BE2C (cell line): ENCODE data around the gene DGAT2.

Experiments used
- DNase-seq: peaks from one replicate; pipeline ENCODE4 v3.0.0-alpha.2; 2020
- H3K27me3 ChIP-seq: fragments of 250-450 bp; sonication (Bioruptor Pico); 2 replicates; pipeline ENCODE4 v1.5.1; 2020; ENCODE audit warnings: mild to moderate bottlenecking
- H3K36me3 ChIP-seq: fragments of 250-450 bp; sonication (Bioruptor Pico); 2 replicates; pipeline ENCODE4 v1.5.1; 2020; ENCODE audit warnings: mild to moderate bottlenecking
- H3K4me1 ChIP-seq: fragments of 250-450 bp; sonication (Bioruptor Pico); 2 replicates; pipeline ENCODE4 v1.5.1; 2020
- H3K4me3 ChIP-seq: 2 replicates; pipeline ENCODE4 v1.5.1; 2011; ENCODE audit warnings: low read depth, low read length
- H3K9me3 ChIP-seq: fragments of 250-450 bp; sonication (Bioruptor Pico); 2 replicates; pipeline ENCODE4 v1.5.1; 2020
- CTCF ChIP-seq: IDR thresholded peaks from 2 replicates; pipeline ENCODE4 v1.5.1; 2012; ENCODE audit warnings: mild to moderate bottlenecking, low read depth, low read length

Gene DGAT2

DNA sequence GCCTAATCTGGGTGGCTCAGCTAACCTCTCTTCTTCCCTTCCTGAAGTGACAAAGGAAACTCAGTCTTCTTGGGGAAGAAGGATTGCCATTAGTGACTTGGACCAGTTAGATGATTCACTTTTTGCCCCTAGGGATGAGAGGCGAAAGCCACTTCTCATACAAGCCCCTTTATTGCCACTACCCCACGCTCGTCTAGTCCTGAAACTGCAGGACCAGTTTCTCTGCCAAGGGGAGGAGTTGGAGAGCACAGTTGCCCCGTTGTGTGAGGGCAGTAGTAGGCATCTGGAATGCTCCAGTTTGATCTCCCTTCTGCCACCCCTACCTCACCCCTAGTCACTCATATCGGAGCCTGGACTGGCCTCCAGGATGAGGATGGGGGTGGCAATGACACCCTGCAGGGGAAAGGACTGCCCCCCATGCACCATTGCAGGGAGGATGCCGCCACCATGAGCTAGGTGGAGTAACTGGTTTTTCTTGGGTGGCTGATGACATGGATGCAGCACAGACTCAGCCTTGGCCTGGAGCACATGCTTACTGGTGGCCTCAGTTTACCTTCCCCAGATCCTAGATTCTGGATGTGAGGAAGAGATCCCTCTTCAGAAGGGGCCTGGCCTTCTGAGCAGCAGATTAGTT is 32.3 kb downstream of the DGAT2 start:
- no peaks in the 10 kb centered on the region for H3K9me3 ChIP-seq
- TF ChIP-seq CTCF = no peak
- no peaks in the 10 kb centered on the region for H3K27me3 ChIP-seq
- no peak overlapping the region for H3K4me3 ChIP-seq
- DNase-seq = no peak
- H3K36me3 ChIP-seq = no peaks in the 10 kb centered on the region
- no peaks in the 10 kb centered on the region for H3K4me1 ChIP-seq

DNA sequence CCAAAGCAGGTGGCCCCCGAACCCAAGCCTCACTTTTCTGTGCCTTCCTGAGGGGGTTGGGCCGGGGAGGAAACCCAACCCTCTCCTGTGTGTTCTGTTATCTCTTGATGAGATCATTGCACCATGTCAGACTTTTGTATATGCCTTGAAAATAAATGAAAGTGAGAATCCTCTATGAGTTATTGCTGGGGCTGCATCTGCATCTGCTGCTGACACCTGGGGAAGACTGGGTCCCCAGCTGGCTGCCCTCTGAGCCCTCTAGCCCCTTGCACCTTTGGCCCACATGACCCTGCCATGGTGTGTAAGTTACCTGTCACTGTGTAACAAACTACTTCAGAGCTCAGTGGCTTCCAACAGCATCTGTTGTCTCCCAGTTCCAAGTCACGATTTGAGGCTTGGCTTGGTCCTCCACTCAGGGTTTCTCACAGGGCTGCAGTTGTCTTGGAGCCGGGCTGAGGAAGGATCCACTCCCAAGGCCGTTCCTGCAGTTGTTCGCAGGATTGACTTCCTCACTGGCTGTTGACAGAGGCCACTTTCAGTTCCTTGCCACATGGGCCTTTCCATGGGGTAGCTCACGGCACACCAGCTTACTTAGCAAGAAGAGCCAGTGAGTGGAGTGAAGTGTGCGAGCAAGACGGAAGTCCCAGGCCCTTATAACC is 32.9 kb downstream of the DGAT2 start:
- H3K36me3 ChIP-seq = no peaks in the 10 kb centered on the region
- no peak for TF ChIP-seq CTCF
- H3K4me1 ChIP-seq = no peaks in the 10 kb centered on the region
- no peak overlapping the region for H3K4me3 ChIP-seq
- H3K27me3 ChIP-seq = no peaks in the 10 kb centered on the region
- H3K9me3 ChIP-seq = no peaks in the 10 kb centered on the region
- no peak for DNase-seq

GRCh38 chr11:75802021-75802912 is 33.7 kb downstream of the DGAT2 start:
- no peak for DNase-seq
- H3K4me1 ChIP-seq = no peaks in the 10 kb centered on the region
- H3K4me3 ChIP-seq = no peak overlapping the region
- no peaks in the 10 kb centered on the region for H3K9me3 ChIP-seq
- no peaks in the 10 kb centered on the region for H3K27me3 ChIP-seq
- TF ChIP-seq CTCF = no peak
- no peaks in the 10 kb centered on the region for H3K36me3 ChIP-seq

DNA sequence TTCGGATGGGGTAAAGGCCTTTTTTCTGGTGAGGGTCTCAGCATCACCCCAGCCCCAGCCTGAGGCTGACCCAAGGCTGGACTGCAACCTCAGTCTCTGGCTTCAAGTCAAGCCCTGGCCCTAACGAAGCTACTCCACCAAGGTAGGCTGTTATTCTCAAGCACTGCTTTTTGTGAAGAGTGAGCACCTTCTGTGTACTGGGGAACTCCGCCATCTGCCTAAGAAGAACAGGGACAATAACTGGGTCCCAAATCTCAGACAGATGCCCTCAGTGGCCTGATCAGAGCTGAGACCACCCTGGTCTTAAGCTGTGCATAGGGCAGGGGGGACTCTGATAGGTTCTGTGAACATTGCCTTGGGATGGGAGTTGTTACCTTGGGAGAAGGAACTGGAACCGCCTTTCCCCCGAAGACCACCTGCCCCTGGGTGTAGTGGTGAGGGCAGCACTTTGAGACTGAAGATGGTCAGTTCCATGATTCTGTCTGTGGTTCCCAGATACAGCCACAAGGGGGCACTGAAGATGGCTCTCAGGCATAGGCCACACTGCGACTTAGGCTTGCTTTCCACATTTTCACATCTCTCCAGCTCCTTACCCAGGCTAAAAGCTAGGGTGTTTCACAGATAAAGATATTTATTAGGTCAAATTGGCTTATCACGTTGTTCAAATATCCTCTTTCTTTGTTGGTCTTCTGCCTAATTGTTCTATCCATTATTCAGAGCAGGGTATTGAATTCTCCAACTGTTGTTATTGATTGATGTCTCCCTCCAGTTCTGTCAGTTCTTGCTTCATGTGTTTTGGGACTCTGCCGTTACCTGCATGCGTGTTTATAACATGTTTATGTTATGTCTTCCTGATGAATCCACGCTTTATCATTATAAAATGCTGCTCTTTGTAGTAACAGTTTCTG is 34.6 kb downstream of the DGAT2 start:
- H3K27me3 ChIP-seq = no peaks in the 10 kb centered on the region
- no peaks in the 10 kb centered on the region for H3K9me3 ChIP-seq
- H3K4me3 ChIP-seq = no peak overlapping the region
- DNase-seq = peak; percentile 76
- TF ChIP-seq CTCF = peak; percentile 98
- no peaks in the 10 kb centered on the region for H3K36me3 ChIP-seq
- no peaks in the 10 kb centered on the region for H3K4me1 ChIP-seq

GRCh38 chr11:75809111-75809510 is 40.5 kb downstream of the DGAT2 start:
- no peak for DNase-seq
- Histone ChIP-seq H3K9me3 (no peaks in the 10 kb centered on the region), H3K4me3 (no peak overlapping the region), H3K4me1 (no peaks in the 10 kb centered on the region), H3K36me3 (no peaks in the 10 kb centered on the region), H3K27me3 (no peaks in the 10 kb centered on the region)
- no peak for TF ChIP-seq CTCF
